Measurements from ENCODE around the gene TBKBP1.

DNA sequence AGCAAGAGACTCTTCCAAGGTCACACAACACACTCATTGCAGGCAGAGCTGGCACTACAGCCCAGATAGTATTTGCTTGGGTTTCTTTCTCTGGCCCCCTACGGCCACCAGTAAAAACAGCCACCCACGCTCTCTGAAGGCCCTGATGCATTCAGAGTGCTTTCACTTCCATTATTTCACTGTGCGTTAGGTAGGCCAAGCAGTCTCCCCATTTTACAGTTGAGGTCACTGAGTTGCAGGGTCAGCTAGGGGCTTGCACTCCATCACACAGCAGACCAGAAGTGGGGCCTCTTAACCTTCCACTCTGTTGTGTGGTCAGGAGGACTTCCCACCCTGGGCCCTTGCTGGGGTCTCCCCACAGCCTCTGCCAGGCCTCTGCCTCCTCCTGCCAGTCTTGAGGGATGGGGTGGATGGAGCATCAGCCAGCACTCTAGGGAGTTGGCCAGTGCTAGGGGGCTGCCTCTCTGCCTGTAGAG, 41.6 kb downstream of the TBKBP1 start:
- TF ChIP-seq, protein P1, sequence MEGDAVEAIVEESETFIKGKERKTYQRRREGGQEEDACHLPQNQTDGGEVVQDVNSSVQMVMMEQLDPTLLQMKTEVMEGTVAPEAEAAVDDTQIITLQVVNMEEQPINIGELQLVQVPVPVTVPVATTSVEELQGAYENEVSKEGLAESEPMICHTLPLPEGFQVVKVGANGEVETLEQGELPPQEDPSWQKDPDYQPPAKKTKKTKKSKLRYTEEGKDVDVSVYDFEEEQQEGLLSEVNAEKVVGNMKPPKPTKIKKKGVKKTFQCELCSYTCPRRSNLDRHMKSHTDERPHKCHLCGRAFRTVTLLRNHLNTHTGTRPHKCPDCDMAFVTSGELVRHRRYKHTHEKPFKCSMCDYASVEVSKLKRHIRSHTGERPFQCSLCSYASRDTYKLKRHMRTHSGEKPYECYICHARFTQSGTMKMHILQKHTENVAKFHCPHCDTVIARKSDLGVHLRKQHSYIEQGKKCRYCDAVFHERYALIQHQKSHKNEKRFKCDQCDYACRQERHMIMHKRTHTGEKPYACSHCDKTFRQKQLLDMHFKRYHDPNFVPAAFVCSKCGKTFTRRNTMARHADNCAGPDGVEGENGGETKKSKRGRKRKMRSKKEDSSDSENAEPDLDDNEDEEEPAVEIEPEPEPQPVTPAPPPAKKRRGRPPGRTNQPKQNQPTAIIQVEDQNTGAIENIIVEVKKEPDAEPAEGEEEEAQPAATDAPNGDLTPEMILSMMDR (conservative IDR thresholded peaks at IDR 0.05; ENCODE audit: low read depth, low read length): no peak
- no peak for TF ChIP-seq EZH2 (IDR thresholded peaks at IDR 0.05; ENCODE audit: low read length, unreplicated experiment)

Data from PC-3 (cell line).